Eye (tissue), 1 donor: ENCODE measurements around the gene WASF3.
"Not testable (repeated sequence)": the region's sequence is repeated elsewhere in the genome, so short reads cannot be mapped to it uniquely, and the experiment has no call there.

Experiments
- DNase-seq: peaks from one replicate; pipeline ENCODE4 v3.0.0-alpha.2; 2015

The WASF3 gene

GRCh38 chr13:26636073-26636472, 78.6 kb downstream of the WASF3 start:
- not testable (repeated sequence) for DNase-seq

GRCh38 chr13:26646603-26647002, 89.1 kb downstream of the WASF3 start:
- no peak for DNase-seq

GRCh38 chr13:26651234-26651633, 93.8 kb downstream of the WASF3 start:
- no peak for DNase-seq

- no peak for DNase-seq
Measured at GRCh38 chr13:26653310-26653709, 95.8 kb downstream of the WASF3 start.

GRCh38 chr13:26653842-26654241, 96.4 kb downstream of the WASF3 start:
- DNase-seq, result no peak

GRCh38 chr13:26656919-26657318, 99.4 kb downstream of the WASF3 start:
- peak; percentile 65 for DNase-seq

- peak; percentile 46 for DNase-seq
Measured at GRCh38 chr13:26658448-26659385, 101.2 kb downstream of the WASF3 start.

GRCh38 chr13:26660185-26660584, 102.7 kb downstream of the WASF3 start:
- no peak for DNase-seq

- no peak for DNase-seq
Measured at GRCh38 chr13:26660766-26661165, 103.3 kb downstream of the WASF3 start.

- no peak for DNase-seq
Measured at GRCh38 chr13:26663791-26664190, 106.3 kb downstream of the WASF3 start.

GRCh38 chr13:26664286-26664685, 106.8 kb downstream of the WASF3 start:
- no peak for DNase-seq

GRCh38 chr13:26664876-26665275, 107.4 kb downstream of the WASF3 start:
- DNase-seq, result peak; percentile 92

- DNase-seq, result no peak
Measured at GRCh38 chr13:26668357-26669146, 111.1 kb downstream of the WASF3 start.

- no peak for DNase-seq
Measured at GRCh38 chr13:26673890-26674289, 116.4 kb downstream of the WASF3 start.

- DNase-seq, result no peak
Measured at GRCh38 chr13:26677156-26677555, 119.7 kb downstream of the WASF3 start.

- DNase-seq, result no peak
Measured at GRCh38 chr13:26678330-26678729, 120.8 kb downstream of the WASF3 start.

- no peak for DNase-seq
Measured at GRCh38 chr13:26678796-26679195, 121.3 kb downstream of the WASF3 start.

GRCh38 chr13:26679411-26680122, 122.1 kb downstream of the WASF3 start:
- DNase-seq, result no peak

GRCh38 chr13:26680123-26680450, 122.6 kb downstream of the WASF3 start:
- peak; percentile 72 for DNase-seq

- no peak for DNase-seq
Measured at GRCh38 chr13:26680572-26680971, 123.1 kb downstream of the WASF3 start.

- no peak for DNase-seq
Measured at GRCh38 chr13:26681036-26681435, 123.6 kb downstream of the WASF3 start.

- DNase-seq, result no peak
Measured at GRCh38 chr13:26682606-26683005, 125.1 kb downstream of the WASF3 start.

- no peak for DNase-seq
Measured at GRCh38 chr13:26685606-26686005, 128.1 kb downstream of the WASF3 start.
